HG02588 (cell line): Measurements from ENCODE around the gene ISLR2.
"Not testable (repeated sequence)": the region's sequence is repeated elsewhere in the genome, so short reads cannot be mapped to it uniquely, and the experiment has no call there.

Experiments
- ATAC-seq: cut with Tn5 transposase; IDR thresholded peaks from one replicate; pipeline ENCODE4 v1.9.1; 2021; ENCODE audit warnings: mild to moderate bottlenecking, moderate library complexity; ENCODE audit not compliant: unreplicated experiment

ISLR2 gene

DNA sequence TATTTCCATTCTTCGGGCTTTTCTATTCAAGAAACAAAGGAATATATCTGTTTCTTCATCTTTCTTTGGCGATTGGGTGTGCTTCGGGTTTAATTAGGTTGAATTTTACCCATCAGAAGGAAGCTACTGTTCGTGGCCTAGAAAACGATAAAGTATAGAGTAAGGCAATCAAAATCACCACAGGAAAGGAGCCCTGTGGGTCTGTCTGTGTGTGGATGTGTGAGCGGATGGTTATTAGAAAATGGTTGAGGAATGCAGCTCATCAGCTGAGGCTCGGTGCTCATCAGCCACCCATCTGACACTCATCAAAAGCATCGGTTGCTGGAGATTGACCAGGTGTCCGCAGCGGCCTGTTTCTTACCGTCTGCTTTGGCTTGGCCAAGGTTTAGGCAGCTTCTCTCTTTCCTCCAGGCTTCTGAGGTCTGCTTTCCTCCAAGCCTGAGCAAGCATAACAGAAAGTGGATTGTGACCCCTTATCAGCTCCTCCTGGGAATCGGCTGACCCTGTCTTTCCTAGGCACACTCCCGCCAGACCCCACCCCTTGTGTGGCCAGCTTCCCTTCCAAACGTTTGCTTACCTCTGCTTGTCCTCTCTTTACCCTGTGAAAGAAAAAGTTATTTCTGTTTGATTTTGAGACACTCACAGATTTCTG lies 25.5 kb downstream of the ISLR2 start:
- no peak for ATAC-seq

DNA sequence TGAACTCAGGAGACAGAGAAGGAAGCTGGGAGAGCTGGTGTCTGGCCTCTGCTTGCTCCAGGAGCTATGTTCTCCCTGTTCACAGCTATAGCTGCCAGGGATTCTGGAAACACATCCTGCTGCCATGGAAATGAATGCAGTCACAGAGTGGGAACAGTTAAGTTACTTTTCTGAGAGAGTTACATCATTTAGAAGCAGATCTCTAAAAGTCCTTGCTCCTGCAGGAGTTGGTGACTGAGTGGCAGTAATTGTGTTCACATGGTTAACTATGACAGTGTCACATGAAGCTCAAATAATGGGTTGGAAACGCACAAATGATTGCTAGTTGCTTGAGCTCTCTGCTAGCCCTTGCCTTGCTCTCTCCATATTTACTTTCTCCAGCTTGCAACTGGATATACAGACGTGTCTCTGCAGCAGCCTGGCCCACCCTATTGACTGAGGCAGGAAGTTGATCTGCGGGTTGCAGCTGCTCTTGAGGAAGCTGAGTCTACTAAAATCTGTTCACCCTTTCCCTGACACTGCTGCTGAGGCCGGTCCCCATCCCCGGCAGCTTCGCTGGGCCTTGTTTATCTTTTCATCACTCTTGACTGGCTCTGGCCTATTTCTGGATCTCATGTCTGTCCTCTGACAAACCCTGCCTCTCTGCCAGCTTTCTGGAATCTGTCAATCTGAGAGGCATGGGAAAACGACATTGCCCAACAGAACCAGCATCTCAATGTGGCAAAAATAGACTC lies 26.5 kb downstream of the ISLR2 start:
- no peak for ATAC-seq

DNA sequence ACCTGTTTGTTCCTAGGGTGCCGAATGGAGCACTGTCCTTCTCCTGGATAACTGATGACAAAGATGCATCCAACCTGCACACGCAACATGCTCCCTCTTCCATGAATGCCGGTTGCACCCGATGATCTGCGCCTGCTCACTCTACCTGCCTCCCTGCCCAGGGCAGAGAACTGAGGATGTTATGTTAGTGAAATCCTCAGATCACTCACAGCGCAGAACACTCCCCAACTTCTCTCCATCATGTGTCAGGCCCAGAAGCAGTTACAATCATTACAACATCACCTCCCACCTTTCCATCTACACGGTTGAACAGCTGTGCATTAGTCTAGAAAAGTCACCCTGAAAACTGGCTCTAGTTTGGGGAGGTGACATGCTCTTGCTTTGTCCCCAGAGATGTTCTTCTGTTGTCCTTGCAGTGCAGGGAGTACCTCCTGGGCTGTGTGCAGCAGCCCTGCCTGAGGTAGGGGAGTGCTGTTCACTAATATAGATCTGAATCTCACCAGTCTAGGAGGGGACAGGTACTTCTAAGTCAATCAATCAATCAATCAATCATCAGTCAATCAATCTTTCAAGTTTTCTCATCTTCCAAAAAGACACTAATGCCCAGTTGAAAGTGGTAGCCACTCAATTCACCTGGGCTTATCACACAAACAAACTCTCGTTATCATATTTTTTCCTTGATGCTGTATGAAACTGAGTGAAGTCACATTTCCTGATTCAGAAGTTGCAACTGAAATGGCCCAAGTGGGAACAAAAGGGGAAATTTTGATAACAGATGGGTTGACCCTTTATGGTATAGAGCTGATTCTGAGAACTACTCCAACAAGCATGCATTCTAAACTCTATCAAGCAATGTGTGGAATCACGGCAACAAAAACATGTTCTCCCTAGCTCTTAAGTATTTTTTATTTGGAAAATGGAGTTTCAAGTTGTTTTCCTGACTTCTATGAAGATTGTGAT lies 27.8 kb downstream of the ISLR2 start:
- ATAC-seq = no peak

DNA sequence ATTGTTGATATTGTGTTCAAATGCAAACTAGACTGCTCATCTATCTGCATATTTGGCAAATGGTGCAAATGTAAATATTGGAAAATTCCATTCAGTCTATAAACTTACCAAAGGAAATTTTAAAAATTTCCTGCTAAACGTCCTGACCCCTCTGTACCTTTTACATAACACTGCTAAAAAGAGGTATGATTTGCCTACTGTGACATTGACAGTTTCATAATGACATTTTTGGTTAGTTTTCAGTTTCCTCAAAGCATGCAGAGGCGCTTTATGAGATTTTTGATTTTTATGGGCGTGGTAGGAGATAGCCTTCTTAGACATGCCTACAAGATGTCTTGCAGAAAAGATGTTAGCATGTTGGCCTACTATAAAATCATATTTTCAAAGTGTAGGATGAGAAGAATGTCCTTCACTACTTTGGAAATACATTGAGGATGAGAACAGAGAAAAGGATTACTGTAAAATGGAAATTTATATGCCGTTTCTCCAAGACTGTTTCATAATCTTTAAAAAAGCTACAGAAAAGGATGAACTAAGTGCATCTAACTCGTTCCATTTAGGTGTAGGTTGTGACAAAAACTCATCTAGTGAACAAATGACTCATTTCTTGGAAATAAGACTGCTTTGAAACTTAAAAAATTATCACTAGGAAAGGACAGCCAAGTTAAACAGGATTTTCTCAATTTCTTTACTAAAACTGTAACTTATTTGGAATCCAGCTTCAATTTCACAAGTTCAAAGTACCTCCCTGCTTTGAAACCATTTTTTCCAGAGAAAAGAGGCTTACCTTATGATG lies 28.7 kb downstream of the ISLR2 start:
- no peak for ATAC-seq

DNA sequence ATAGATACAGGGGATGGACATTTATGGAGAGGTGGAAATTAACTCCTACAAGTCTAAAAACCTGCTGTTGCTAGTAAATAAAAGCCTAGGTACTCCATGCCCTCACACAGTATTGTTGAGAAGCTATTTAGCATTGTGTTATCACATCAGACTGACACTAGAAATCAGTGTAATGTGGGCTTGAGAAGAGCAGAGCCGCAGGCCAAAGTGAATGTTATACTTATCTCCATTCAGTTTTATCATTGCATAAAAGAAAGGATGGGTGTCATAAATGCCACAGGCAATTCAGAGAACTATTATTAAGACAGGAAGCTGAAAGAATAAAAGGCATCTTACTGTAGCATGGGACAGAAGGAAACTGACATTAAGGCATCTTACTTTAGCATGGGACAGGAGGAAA lies 29.4 kb downstream of the ISLR2 start:
- ATAC-seq = no peak

DNA sequence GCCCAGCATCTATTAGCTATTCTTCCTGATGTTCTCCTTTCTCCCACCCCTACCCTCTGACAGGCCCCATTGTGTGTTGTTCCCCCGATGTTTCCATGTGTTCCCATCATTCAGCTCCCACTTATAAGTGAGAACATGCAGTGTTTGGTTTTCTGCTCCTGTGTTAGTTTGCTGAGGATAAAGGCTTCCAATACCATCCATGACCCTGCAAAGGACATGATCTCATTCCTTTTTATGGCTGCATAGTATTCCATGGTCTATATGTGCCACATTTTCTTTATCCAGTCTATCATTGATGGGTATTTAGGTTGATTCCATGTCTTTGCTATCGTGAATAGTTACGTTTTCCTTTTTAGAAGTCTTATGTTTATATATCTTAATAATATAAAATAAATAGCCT lies 30.0 kb downstream of the ISLR2 start:
- ATAC-seq = not testable (repeated sequence)

DNA sequence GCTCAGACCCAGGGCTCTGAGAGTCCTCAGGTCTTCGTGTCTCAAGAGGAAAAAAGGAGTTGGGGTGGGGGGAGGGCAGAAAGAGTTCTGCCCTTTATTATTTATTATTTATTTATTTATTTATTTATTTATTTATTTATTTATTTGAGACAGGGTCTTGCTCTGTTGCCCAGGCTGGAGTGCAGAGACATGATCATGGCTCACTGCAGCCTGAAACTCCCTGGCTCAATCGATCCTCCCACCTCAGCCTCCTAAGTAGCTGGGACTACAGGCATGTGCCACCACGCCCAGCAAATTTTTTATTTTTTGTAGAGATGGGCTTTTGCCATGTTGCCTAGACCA lies 31.8 kb downstream of the ISLR2 start:
- not testable (repeated sequence) for ATAC-seq

DNA sequence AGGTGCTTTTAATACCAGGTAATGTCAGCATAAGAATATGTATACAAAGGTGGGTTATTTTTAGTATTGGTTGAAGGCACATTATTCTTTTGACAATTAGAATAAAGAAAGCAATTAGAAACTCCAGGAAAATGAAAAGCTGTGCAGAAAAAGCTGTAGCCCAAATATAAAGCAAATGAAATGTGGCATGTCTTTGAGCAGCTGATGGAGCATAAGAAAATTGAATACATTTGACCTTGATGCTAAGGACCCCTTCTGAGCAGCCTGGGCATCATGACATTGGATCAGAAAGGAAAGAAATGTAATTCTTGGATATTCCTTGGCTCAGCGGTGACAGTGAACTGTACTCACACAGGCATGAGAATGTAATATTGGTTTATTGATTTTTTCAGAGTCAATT lies 35.1 kb downstream of the ISLR2 start:
- ATAC-seq = no peak

DNA sequence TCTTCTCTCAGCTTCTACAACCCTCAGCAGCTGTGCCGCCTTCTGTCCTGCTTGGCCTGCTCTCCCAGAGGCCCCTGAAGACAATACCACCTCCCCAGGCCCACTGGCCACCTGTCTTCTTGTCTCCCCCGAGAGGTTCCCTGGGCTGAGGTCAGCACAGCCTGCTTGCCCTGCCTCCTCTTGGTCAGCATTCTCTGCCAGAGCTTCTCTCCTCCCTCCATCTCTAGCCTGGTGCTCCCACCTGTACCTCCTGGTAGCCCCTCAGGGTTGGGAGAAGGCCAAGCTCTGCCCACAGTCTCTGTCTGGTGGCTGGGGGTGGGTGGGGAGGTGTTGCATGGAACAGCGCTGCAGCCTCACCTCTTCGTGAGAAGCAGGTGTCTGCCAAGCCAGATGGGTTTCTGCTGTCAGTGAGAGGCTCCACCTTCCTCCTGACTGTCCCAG lies 37.5 kb downstream of the ISLR2 start:
- no peak for ATAC-seq

DNA sequence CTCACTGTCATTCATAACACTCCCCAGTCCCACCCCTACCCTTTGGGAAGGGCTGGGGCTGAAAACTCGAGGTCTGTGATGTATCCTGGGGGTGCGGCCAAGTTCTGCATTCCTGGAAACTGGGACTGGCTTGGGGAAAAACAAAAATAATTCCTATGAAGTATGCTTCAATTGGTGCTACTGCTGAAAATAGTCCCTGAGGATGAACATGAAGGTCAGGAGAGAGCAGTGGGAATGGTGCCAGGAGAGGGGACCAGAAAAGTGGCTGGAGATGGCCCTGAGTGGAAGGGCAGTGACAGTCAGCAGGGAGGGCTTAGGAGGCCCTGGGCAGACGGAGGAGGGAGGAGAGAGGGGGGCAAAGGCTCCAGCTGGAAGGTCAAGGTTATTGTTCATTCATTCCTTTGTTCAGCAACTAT lies 38.3 kb downstream of the ISLR2 start:
- no peak for ATAC-seq

DNA sequence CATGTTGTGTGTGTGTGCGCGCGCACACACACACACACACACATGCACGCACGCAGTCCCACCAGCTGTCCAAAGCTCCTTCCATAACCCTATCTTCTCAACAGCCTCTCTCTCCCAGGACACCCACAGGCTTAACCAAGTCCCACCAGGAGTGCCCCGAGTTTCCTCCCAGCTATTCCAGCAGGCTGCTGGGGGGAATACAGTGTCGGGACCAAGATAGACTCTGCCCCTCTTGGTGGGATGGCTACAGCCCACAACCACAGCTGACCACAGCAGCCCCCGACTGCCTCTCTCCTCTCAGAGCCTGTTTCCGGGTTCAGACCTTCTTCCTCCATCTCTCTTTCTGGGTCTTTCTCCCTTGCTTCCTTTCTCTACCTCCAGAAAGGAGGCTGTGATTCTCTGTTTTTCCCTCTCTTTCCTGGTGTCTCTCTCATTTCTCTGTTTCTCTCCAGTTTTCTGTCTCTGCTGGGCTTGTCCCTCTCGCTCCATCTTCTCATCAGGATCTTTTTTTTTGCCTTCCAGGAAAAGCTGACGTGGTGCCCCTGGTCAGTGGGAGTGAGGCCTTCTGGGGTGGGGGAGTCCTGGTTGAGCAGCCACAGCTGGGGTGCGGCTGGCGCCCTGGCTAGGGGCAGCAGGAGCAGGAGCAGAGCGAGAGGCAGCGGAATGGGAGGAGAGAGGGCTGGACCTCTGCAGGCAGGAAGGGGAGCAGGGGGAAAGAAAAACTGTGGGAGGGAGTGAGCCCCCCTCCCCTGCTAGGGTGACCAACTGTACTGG lies 39.9 kb downstream of the ISLR2 start:
- ATAC-seq = no peak

DNA sequence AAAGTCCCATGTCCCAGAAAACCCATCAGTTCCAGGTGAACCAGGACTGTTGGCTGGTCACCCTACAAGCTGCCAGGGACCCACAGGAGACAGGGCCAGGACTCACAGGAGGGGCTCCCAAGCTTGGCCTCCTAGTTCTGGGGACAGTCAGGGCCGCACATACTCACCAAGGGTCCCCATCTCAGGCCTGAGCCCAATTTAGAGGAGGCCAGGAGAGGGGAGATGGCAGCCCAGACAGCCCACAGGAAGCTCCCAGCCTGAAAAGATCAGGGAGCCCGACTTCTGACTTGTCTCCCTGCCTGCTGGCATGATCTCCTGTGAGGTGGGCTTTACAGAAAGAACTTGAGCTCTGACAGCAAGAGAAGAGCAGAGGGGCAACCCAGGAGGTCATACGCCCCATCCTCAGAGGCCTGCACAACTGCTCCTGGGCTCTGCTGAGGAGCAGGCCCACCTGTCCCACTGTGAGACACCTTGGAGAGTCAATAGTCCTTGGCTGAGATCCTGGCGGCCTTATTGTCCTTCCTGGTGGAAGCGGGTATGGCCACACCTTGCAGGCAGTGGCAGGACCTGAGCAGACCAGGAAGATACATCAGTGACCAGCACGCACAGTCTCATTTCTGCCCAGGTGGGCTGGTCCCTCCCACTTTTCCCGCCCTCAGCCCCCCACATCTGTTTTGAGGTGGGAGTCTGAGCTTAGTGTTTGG lies 40.6 kb downstream of the ISLR2 start:
- ATAC-seq = no peak

DNA sequence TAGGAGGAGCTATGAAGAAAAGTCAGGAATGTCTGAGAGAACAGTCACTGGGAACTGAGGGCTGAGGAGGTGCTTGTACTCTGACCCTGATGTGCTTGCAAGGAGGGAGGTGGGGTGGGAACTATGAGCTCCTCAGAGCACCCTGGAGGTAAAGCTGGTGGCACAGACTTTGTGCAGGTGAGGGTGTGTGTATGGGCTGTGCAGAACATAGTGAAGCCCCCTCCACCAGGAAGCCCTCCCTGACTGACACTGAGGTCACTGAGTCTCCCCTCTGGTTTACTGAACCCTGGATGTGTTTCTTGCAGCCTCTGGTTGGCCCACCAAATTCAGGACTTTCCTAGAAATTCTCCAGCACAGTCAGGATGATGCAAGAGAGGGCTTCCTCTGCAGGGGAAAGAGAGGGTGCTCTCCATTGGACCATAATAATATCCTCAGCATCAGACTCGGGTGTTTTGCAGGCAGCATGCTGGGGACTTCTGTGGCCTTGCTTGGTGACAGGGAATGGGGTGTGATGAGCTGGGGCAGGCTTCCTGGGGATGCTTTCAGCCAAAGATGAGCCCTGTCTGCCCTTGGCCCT lies 41.7 kb downstream of the ISLR2 start:
- ATAC-seq = no peak

DNA sequence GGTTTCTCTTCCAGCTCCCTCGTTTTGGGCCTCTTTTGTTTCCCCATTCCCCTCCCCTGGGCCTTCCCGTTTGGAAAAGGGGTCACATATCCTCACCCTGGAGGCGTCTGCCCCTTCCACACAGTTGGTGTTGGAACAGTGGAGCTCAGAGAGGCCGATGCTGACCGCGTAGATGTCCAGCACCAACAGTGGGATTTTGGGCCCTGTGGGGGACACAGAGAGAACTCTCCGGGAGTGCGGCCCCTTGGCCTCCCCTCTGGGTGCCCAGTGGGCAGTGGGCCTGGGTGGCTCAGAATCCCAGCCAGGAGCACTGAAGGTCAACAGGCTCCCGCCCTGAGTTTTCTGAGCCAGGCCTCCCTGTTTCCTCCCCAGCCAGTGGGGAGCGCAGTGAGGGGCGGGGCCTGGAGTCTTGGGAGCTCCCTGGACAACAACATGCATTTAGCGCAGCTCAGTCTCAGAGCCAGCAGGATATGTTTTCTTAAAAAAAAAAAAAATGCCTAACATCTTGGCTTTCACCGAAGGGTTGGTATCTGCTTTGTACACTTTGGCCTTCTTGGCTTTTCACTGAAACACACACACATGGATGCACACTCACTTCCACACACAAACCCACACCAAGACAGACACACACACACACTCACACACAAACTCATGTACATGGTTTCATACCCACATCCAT lies 42.5 kb downstream of the ISLR2 start:
- ATAC-seq = no peak

DNA sequence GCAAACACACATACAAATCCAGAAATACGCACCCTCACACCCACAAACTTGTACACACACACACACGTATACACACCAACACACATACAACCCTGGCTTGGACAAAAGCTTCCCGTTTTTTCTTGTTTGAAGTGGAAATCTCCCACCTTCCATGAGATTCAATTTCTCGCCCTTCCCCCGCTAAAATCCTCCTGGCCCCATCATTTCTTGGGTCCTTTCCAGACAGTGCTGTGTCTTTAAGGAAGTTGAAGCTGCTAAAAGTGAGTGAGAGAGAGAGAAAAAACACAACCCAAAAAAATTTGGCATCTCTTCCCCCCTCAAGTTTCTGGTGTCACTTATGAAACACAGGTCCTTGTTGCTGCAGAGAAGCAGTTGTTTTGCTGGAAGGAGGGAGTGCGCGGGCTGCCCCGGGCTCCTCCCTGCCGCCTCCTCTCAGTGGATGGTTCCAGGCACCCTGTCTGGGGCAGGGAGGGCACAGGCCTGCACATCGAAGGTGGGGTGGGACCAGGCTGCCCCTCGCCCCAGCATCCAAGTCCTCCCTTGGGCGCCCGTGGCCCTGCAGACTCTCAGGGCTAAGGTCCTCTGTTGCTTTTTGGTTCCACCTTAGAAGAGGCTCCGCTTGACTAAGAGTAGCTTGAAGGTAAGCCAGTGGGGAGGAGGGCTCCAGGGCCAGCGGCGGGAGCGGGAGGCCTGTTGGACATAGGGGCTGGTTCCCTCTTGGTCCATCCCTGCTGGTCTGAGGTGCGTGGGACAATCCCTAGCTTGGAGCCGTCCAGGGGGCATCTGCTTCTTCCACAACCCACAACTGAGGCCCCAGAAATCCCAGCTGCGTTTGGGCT lies 43.2 kb downstream of the ISLR2 start, which contains the start of gene ISLR:
ISLR (plus strand) TSS at position 331 of the 839 bp plus-strand sequence. CDS start 1,149 bp downstream, outside the sequence.
- ATAC-seq = no peak

DNA sequence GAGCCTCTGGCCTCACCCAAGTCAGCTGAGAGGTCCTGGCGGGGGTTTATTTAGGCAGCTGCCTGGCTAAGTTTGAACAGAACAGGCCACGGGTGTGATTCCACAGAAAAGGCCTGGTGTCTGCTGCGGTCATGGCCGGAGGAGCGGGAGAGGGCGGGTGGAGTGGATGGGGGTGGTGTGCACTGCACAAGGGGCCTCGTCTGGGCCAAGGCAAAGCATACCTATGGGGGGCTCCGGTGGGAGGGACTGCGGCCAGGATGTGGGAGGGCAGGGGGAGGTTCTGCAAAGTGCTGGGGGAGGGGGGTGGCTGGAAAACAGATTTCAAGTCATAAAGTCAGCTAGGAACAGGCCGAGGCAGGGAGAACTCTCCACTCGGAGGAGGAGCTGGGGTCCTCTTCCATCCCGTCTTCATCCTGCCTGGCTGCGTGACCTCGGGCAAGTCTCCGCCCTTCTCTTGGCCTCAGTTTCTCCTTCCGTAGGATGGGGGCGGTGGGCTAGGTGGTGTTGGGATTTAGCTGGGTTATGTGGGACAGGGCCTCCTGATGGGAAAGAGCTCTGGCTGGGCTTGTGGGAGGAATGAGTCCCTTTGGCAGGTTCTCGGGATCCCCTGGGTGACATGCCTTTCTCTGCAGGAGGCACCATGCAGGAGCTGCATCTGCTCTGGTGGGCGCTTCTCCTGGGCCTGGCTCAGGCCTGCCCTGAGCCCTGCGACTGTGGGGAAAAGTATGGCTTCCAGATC lies 44.0 kb downstream of the ISLR2 start:
- no peak for ATAC-seq

DNA sequence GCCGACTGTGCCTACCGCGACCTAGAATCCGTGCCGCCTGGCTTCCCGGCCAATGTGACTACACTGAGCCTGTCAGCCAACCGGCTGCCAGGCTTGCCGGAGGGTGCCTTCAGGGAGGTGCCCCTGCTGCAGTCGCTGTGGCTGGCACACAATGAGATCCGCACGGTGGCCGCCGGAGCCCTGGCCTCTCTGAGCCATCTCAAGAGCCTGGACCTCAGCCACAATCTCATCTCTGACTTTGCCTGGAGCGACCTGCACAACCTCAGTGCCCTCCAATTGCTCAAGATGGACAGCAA lies 44.5 kb downstream of the ISLR2 start:
- ATAC-seq = no peak
